ENCODE measurements around the gene RNF187.

The RNF187 gene

GRCh38 chr1:228469413-228470162 is 17.6 kb upstream of the RNF187 start:
- peaks cover 41% of the 10 kb centered on the region for H3K4me1 Mint-ChIP-seq (ENCODE audit: low read depth)
- no peak overlapping the region for H3K27ac Mint-ChIP-seq
- no peak for DNase-seq
- peaks cover 29% of the 10 kb centered on the region for H3K27me3 Mint-ChIP-seq
- no peaks in the 10 kb centered on the region for H3K9me3 Mint-ChIP-seq
- H3K36me3 Mint-ChIP-seq (ENCODE audit: low read depth), result no peaks in the 10 kb centered on the region
- H3K4me3 Mint-ChIP-seq, result no peak overlapping the region

- Mint-ChIP-seq H3K9me3 (no peaks in the 10 kb centered on the region), H3K4me3 (no peak overlapping the region), H3K27ac (no peak overlapping the region), H3K4me1 (ENCODE audit: low read depth) (peaks cover 24% of the 10 kb centered on the region), H3K36me3 (ENCODE audit: low read depth) (no peaks in the 10 kb centered on the region), H3K27me3 (peaks cover 29% of the 10 kb centered on the region)
- DNase-seq, result no peak
Observed at GRCh38 chr1:228471154-228471761, 15.9 kb upstream of the RNF187 start.

GRCh38 chr1:228471762-228472398 is 15.3 kb upstream of the RNF187 start:
- Mint-ChIP-seq H3K27me3 (peaks cover 29% of the 10 kb centered on the region), H3K36me3 (ENCODE audit: low read depth) (no peaks in the 10 kb centered on the region), H3K27ac (no peak overlapping the region), H3K4me1 (ENCODE audit: low read depth) (peaks cover 20% of the 10 kb centered on the region), H3K9me3 (no peaks in the 10 kb centered on the region), H3K4me3 (no peak overlapping the region)
- DNase-seq, result no peak

- H3K4me1 Mint-ChIP-seq (ENCODE audit: low read depth), result peaks cover 20% of the 10 kb centered on the region
- no peak overlapping the region for H3K4me3 Mint-ChIP-seq
- H3K27ac Mint-ChIP-seq, result peak overlapping the region; percentile 23
- DNase-seq, result no peak
- H3K36me3 Mint-ChIP-seq (ENCODE audit: low read depth), result no peaks in the 10 kb centered on the region
- peaks cover 29% of the 10 kb centered on the region for H3K27me3 Mint-ChIP-seq
- H3K9me3 Mint-ChIP-seq, result no peaks in the 10 kb centered on the region
Observed at GRCh38 chr1:228472655-228473054, 14.5 kb upstream of the RNF187 start.

- peaks cover 21% of the 10 kb centered on the region for H3K27me3 Mint-ChIP-seq
- H3K9me3 Mint-ChIP-seq, result no peaks in the 10 kb centered on the region
- no peak for DNase-seq
- H3K4me3 Mint-ChIP-seq, result no peak overlapping the region
- peaks cover 32% of the 10 kb centered on the region for H3K4me1 Mint-ChIP-seq (ENCODE audit: low read depth)
- H3K27ac Mint-ChIP-seq, result no peak overlapping the region
- no peaks in the 10 kb centered on the region for H3K36me3 Mint-ChIP-seq (ENCODE audit: low read depth)
Observed at GRCh38 chr1:228474507-228474906, 12.7 kb upstream of the RNF187 start.

GRCh38 chr1:228475812-228476211 is 11.4 kb upstream of the RNF187 start:
- peaks cover 37% of the 10 kb centered on the region for H3K4me1 Mint-ChIP-seq (ENCODE audit: low read depth)
- H3K27me3 Mint-ChIP-seq, result peaks cover 13% of the 10 kb centered on the region
- H3K9me3 Mint-ChIP-seq, result no peaks in the 10 kb centered on the region
- DNase-seq, result no peak
- no peaks in the 10 kb centered on the region for H3K36me3 Mint-ChIP-seq (ENCODE audit: low read depth)
- H3K4me3 Mint-ChIP-seq, result no peak overlapping the region
- no peak overlapping the region for H3K27ac Mint-ChIP-seq

- Mint-ChIP-seq H3K4me1 (ENCODE audit: low read depth) (peaks cover 35% of the 10 kb centered on the region), H3K36me3 (ENCODE audit: low read depth) (no peaks in the 10 kb centered on the region), H3K9me3 (no peaks in the 10 kb centered on the region), H3K4me3 (no peak overlapping the region), H3K27ac (no peak overlapping the region), H3K27me3 (no peaks in the 10 kb centered on the region)
- no peak for DNase-seq
Observed at GRCh38 chr1:228477263-228477662, 9.9 kb upstream of the RNF187 start.

- Mint-ChIP-seq H3K36me3 (ENCODE audit: low read depth) (no peaks in the 10 kb centered on the region), H3K27me3 (no peaks in the 10 kb centered on the region), H3K4me1 (ENCODE audit: low read depth) (peaks cover 33% of the 10 kb centered on the region), H3K27ac (no peak overlapping the region), H3K4me3 (no peak overlapping the region), H3K9me3 (no peaks in the 10 kb centered on the region)
- no peak for DNase-seq
Observed at GRCh38 chr1:228478326-228478725, 8.9 kb upstream of the RNF187 start.

GRCh38 chr1:228478912-228479711 is 8.1 kb upstream of the RNF187 start:
- H3K36me3 Mint-ChIP-seq (ENCODE audit: low read depth), result no peaks in the 10 kb centered on the region
- DNase-seq, result no peak
- H3K9me3 Mint-ChIP-seq, result no peaks in the 10 kb centered on the region
- peaks cover 27% of the 10 kb centered on the region for H3K4me1 Mint-ChIP-seq (ENCODE audit: low read depth)
- peak overlapping the region; percentile 69 for H3K27ac Mint-ChIP-seq
- H3K27me3 Mint-ChIP-seq, result no peaks in the 10 kb centered on the region
- H3K4me3 Mint-ChIP-seq, result no peak overlapping the region

GRCh38 chr1:228483789-228484188 is 3.4 kb upstream of the RNF187 start:
- DNase-seq, result no peak
- no peaks in the 10 kb centered on the region for H3K27me3 Mint-ChIP-seq
- H3K27ac Mint-ChIP-seq, result no peak overlapping the region
- H3K36me3 Mint-ChIP-seq (ENCODE audit: low read depth), result peaks cover 11% of the 10 kb centered on the region
- no peaks in the 10 kb centered on the region for H3K9me3 Mint-ChIP-seq
- no peak overlapping the region for H3K4me3 Mint-ChIP-seq
- H3K4me1 Mint-ChIP-seq (ENCODE audit: low read depth), result peaks cover 37% of the 10 kb centered on the region

- peak; percentile 93 for DNase-seq
- Mint-ChIP-seq H3K4me1 (ENCODE audit: low read depth) (peaks cover 49% of the 10 kb centered on the region), H3K27ac (peak overlapping the region; percentile 100), H3K27me3 (no peaks in the 10 kb centered on the region), H3K4me3 (peak overlapping the region; percentile 92), H3K9me3 (no peaks in the 10 kb centered on the region), H3K36me3 (ENCODE audit: low read depth) (peaks cover 39% of the 10 kb centered on the region)
Observed at GRCh38 chr1:228486596-228487335, 416 bp upstream of the RNF187 start.

- Mint-ChIP-seq H3K36me3 (ENCODE audit: low read depth) (peaks cover 52% of the 10 kb centered on the region), H3K9me3 (no peaks in the 10 kb centered on the region), H3K4me1 (ENCODE audit: low read depth) (peaks cover 42% of the 10 kb centered on the region), H3K27me3 (no peaks in the 10 kb centered on the region), H3K27ac (peak overlapping the region; percentile 90), H3K4me3 (peak overlapping the region; percentile 86)
- DNase-seq, result no peak
Observed at GRCh38 chr1:228488125-228488817, 1.1 kb downstream of the RNF187 start.

GRCh38 chr1:228488818-228489674 is 1.9 kb downstream of the RNF187 start:
- peak overlapping the region; percentile 90 for H3K27ac Mint-ChIP-seq
- H3K4me3 Mint-ChIP-seq, result peak overlapping the region; percentile 86
- no peaks in the 10 kb centered on the region for H3K27me3 Mint-ChIP-seq
- DNase-seq, result no peak
- H3K36me3 Mint-ChIP-seq (ENCODE audit: low read depth), result peaks cover 60% of the 10 kb centered on the region
- no peaks in the 10 kb centered on the region for H3K9me3 Mint-ChIP-seq
- peaks cover 42% of the 10 kb centered on the region for H3K4me1 Mint-ChIP-seq (ENCODE audit: low read depth)

All from activated T-cell treated with anti-CD3 and anti-CD28 coated beads, Interleukin-2, amount 50 U/mL, for 24 hours (primary cell).